HUDEP-2 (cell line): ENCODE measurements around the gene TAF13.
A peak's percentile ranks its signal among the peaks of the same experiment; 100 is the strongest.
"Not testable (repeated sequence)": the region's sequence is repeated elsewhere in the genome, so short reads cannot be mapped to it uniquely, and the experiment has no call there.

Experiments
- DNase-seq, 76 experiments: peaks; one replicate each; lab custom pipeline; 2025; ENCODE audit not compliant: unreplicated experiment in 76 of 76; lab: John Stamatoyannopoulos, UW

Gene TAF13

DNA sequence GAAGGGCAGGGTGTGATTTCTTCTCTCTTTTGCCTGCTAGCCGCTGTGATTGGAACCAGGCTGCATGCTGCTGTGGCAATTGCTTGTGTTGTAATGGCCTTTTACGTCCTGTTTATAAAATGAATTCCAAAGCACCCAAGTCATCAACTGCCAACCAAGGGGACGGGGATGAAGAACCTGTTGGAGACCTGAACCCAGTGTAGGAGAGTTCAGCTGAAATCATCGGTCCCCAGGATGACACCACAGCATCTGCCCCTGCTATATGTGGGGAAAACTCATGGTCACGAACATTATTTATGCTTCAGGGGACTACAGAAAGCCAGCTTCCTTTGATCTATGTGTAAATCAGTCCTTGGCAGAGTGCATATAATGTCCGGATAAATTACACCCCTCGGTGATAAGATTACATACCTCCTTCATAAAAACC lies 18.6 kb upstream of the TAF13 start:
- DNase-seq, result no peak

DNA sequence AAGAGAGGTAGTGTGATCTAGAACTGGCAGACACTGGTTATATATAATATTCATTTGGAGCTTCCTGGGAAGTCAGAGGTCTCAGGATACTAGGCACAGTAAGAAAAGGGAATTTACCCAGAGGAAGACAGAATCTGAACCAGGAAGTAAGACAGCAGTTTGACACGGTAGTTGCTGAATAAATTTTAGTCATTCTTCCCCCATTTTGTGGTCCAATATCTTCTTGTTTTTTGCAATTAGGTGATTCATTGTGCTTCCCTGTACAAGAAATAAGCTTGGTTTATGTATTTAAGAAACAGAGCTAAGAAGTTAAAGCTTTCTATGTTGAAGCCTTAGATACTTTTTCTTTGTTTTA lies 16.0 kb upstream of the TAF13 start:
- peak in 1 of 76 experiments; percentile 13 for DNase-seq

DNA sequence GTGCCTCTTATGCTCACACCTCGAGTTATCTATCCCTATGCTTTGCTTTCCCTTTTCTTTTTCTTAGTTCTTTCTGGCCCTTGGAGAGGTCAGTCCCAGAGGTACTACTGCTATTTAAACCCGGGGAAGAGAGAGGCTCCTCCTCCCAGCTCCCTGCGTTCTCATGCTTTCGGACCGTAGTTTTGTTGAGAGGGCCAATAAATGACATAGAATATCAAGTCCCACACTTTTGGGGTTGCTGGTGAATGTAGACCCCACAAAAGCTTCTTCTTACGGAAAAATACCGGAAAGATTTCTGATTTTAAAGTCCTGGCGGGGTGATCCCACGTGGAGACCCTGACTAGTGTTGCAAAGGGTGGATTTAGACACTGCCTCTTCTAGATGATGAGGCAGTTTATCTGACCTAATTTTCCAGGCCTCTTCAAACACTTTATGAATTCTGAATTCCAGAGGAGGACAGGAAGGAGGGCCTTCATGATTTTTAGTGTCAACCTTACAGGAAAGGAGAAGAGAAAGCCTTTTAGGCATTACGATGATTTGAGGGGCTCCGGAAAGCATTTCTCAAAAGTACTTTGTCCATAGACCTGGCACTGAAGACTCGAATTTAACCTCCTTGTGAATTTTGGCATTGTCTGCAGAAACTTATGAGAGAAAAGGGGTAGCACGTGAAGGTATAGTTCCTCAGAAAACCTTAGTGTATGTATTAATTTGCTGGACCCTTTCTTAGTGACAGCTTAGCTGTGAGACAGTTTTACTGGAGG lies 15.5 kb upstream of the TAF13 start:
- DNase-seq, result peak in 23 of 76 experiments; percentile 1 to 72 (median 38)

DNA sequence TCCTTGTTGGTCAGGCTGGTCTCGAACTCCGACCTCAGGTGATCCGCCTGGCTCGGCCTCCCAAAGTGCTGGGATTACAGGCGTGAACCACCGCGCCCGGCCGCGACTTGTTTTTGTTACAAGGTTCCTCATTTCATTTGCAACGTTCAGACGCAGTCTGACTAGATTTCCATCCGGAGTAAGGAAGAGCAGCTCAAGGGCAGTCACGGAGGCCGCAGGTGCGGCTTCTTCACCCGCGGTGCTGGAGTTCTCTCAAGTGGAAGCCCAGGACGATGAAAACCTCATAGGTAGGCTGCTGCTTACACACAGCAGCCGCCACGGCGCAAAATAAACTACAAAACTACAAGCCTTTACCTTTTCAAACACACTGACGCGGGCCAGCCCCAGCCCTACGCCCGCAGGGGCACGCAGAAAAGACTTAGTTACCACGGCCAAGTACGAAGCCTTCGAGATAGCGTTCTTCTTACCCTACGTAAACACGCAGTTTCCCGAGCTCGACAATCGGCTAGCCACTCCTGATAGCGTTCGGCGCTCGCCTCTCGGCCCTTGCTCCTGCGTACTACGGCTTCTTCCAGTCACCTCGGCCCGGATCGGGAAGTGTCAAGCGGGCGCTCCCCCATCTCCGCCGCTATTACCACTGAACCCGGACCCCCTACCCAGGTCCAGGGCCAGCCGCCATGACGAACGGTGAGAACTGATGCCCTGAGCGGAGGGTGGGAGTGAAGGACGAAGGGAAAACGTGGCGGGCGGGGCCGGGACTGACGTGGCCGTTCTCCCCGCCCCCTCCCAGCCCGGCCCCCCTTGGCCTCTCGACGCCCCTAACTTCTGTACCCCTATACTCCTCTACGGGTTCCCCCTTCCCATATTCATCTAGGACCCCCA lies 14.6 kb upstream of the TAF13 start, which contains the start of gene TMEM167B:
Gene TMEM167B, plus strand, starts transcription at position 569 of the 882 bp plus-strand sequence. Its CDS starts 109 bp downstream, at position 678.
- peak in 75 of 76 experiments; percentile 23 to 90 (median 80) for DNase-seq

DNA sequence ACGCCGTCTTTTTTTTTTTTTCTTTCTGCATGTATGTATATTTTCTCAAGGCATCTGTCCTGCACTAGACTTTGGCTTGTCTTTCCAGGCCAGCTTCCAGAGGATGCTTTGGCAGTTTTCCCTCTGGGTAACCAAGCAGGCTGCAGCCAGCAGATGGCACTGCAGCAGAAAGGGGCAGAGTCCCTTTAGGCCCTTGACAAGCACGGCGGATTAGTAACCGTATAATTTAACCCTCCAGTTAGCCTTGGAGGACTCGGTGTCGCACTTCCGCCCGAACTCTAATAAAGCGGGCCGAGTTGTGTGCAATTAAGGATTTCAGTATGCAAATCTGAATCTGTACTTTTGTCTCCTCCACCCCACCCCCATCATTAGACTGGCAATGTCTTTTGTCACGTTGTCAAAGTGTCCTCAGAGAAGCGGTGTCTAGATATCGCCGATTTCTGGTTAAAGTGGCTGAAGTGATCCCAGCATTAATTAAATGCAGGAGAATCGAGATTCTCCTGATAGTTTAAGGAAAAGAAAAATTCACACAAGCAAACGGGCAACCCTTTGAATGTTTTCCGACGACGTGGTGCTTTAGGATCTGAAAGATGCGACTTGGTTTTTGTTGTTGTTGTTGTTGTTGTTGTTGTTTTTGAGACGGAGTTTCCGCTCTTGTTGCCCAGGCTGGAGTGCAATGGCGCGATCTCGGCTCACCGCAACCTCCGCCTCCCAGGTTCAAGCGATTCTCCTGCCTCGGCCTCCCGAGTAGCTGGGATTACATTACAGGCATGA lies 13.6 kb upstream of the TAF13 start:
- DNase-seq, result no peak

DNA sequence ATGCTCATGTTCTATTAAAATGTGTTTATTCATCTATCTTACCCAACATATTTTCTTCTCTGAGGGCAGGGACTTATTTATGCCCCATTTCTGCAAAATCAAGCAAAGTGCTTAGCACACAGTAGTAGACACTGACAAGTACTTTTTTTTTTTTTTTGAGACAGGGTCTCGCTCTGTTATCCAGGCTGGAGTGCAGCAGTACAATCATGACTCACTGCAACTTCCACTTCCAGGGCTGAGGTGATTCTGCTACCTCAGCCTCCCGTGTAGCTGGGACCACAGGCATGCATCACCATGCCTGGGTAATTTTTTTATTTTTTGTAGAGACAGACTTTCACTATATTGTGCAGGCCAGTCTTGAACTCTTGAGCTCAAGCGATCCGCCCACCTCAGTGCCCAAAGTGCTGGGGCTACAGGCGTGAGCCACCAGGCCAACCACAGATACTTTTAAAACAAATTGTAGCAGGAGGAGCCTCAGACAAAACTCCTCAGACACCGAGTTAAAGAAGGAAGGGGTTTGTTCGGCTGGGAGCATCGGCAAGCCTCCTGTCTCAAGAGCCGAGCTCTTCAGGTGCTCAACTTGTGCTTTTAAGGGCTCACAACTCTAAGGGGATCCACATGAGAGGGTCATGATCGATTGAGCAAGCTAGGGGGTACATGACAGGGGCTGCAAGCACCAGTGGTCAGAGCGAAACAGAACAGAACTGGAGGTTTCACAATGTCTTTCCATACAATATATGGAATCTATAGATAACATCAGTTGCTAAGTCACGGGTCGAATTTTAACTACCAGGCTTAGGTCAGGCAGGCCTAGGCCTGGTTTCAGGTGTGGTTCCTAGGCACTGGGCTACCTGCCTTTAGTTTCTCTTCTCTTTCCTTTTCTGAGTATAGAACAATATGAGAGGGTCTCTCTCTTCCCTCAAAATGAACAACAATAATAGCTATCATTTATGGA lies 9.0 kb upstream of the TAF13 start:
- no peak for DNase-seq

DNA sequence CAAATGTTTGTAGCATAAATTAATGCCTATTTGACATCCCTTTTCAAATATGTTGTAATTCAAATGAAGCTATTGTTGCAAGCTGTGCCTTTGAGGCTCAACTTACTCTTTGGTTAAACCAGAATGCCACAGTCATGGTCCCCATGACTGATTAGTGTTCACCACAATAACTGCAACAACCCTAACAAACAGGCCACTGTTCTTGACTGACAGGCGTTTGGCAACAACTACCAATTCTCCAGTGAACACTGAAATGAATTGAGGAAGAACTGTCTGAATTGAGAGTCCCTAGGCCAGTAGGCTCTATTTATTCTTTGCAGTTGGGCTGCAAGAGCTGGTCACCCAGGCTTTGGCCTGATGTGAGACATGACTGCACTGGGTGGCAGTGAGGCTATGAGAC lies 8.1 kb upstream of the TAF13 start:
- peak in 2 of 76 experiments; percentile 6 for DNase-seq

DNA sequence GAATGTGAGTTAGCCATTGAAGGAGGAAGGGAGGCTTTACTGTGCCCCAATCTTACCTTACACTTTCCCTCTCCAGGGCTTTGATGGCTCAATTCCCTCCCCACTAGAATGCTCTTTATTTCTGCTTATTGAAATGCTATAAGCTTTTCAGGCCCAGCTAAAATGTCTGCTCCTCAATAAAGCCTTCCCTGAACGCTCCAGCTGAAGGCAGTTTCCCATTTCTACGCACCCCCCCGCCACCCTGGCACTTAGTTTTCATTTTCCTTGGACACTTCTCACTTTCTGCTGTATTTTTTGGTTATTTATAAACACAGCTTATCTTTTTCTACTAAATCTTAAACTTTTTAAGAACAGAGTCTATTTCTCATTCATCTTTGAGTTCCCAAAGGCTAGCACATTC lies 7.7 kb upstream of the TAF13 start:
- no peak for DNase-seq

DNA sequence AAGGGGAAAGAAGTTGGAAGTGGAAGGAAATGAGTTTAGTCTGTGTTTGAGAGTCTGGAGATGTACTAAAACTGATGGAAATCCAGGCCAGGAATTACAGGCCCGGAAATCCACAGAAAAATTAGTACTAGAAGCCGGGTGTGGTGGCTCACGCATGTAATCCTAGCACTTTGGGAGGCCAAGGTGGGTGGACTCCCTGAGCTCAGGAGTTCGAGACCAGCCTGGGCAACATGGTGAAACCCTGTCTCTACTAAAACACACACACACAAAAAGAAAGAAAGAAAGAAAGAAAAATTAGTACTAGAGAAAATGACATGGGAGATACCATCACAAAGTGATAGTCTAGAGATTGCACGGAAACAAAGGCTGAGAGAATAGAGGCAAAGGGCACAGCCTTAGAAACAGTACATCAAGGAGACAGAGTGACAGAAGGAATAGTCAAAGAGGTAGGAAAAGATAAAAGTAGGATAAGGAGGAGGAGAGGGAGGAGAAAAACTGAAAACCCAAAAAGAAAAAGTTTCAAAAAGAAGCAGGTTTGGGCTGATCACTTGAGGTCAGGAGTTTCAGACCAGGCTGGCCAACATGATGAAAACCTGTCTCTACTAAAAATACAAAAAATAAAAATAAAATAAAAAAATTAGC lies 4.8 kb upstream of the TAF13 start:
- DNase-seq, result no peak

DNA sequence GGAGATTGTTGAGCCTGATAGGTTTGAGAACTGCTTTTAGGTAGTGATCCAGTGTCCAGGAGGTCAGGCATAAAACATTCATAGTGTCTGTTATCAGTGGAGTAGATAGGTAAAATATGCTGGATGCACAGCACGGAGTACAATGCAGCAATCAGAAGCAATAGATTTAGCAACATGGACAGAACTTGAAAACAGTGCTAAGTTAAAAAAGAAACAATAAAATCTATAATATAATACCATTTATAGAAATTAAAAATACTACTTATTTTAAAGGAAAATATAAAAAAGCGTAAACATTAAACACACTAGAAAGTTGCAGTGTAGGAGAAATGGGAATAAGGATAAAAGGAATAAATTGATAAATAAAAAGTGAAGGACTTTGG lies 3.4 kb upstream of the TAF13 start:
- no peak for DNase-seq

DNA sequence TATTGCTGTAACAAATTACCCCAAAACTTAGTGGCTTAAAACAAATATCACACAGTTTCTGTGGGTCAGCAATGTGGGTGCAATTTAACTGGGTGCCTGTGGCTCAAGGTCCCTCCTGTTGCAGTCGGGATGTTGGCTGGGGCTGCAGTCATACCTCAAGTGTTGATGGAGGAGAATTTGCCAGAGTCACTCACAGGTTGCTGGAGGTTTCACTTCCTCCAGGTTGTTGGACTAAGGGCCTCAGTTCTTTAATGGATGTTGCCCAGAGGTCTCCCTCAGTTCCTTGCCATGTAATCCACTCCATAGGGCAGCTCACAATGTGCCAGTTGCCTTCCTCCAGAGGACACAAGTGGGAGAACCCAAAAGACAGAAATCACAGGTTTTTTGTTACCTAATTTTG lies 2.5 kb upstream of the TAF13 start:
- DNase-seq, result no peak

DNA sequence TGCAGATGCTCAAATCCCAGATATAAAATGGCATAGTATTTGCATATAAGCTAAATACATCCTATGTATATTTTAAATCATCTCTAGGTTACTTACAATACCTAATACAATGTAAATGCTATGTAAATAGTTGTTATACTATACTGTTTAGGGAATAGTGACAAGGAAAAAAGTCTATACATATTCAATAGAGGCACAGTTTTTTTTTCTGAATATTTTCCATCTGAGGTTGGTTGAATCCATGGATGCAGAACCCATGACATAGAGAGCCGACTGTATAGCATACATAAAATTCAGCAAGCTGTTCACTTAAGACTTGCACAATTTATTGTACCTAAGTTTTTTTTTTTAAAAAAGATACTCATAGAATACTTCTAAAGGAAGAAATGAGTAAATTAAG lies 6.5 kb downstream of the TAF13 start:
- DNase-seq, result no peak

DNA sequence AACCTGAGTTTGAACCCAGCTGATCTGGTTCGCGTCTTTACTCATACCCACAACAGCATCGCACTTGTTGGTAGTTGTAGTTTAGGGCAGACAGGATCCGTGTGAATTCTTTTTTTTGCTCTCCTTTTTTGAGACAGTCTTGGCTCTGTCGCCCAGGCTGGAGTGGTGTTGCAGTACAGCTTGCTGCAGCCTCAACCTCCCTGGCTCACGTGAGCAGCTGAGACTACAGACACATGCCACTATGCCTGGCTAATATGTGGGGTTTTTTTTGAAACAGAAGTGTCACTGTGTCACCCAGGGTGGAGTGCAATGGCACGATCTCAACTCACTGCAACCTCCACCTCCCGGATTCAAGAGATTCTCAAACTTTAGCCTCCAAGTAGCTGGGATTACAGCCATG lies 7.9 kb downstream of the TAF13 start:
- DNase-seq, result no peak

DNA sequence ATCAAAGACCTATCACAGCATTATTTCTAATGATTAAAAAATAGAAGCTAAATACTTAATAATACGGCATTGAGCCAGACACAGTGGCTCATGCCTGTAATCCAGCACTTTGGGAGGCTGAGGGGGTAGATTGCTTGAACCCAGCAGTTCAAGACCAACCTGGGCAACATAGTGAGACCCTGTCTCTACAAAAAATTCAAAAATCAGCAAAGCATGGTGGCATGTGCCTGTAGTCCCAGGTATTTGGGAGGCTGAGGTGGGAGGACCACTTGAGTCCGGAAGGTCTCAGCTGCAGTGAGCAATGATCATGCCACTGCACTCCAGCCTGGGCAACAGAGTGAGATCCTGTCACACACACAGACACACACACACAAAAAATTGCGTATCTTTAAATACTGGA lies 10.7 kb downstream of the TAF13 start:
- no peak for DNase-seq

DNA sequence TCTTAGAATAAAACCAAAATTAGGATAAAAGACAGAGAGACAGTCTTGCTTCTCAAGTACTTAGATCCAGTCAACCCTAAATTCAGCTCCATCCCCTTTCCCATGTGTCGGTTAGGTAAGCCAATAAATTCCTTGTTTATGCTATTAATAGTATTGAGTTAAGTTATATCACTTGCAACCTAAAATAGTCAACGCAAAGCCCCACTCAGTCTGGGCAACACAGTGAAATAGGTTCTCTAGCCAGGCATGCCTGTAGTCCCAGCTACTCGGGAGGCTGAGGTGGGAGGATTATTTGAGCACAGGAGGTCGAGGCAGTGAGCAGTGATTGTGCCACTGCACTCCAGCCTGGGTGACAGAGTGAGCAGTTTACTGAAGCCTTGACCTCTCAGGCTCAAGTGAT lies 14.6 kb downstream of the TAF13 start:
- no peak for DNase-seq

DNA sequence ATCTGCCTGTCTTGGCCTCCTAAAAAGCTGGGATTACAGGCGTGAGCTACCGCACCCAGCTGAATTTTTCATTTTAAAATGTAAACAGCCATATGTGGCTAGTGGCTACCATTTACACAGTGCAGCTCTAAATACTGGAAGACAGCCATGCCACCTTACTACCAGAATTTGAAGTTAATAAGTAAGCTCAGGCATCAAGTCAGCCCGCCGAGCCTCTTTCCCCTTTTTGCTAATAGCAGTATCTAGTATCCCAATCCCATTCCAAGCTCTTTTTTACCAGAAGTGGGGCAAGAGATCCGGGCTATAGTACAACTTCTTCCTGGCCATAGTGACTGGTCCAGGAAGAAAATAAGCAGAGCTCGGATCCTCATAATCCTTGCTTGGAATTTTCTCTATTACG lies 15.1 kb downstream of the TAF13 start:
- DNase-seq, result no peak

DNA sequence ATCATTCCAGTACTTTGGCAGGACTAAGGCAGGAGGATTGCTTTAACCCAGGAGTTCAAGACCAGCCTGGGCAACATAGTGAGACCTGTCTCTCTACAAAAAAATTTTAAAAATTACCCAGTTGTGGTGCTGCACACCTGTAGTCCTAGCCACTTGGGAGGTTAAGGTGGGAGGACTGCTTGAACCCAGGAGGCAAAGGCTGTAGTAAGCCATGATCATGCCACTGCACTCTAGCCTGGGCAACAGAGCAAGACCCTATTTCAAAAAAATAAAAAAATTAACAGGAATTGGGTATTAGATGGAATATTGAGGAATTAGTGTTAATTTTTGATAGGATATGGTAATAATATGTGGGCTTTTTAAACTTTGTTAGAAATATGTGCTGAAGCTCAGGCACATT lies 16.8 kb downstream of the TAF13 start:
- no peak for DNase-seq

DNA sequence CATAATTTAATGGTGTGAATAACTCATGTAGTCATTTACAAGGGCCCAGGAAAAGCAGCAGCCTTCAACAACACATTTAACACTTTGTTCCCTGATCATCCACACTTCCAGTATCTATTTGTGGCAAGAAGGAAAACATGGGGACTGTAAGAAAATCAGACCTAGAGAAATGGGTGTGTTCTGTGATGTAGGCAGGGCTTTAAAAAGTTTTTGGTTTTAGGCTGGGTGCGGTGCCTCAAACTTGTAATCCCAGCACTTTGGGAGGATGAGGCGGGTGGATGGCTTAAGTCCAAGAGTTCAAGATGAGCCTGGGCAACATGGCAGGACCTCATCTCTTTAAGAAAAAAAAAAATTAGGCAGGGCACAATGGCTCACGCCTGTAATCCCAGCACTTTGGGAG lies 19.7 kb downstream of the TAF13 start:
- DNase-seq, result peak in 1 of 76 experiments; percentile 3

DNA sequence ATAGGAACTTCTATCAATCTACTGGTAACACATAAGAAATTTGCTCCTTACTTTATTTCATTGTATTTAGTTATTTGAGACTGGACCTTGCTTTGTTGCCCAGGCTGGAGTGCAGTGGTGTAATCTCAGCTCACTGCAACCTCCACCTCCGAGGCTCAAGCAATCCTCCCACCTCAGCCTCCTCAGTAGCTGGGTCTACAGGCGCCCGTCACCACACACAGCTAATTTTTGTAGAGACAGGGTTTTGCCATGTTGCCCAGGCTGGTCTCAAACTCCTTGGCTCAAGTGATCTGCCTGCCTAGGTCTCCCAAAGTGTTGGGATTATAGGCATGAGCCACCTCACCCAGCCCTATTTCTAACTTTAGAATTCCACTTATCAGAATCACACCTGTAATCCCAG lies 23.7 kb downstream of the TAF13 start:
- DNase-seq, result not testable (repeated sequence)
